Midbrain (tissue), 1 donor: ENCODE data around the gene CASS4.
A peak's percentile ranks its signal among the peaks of the same experiment; 100 is the strongest.
"Not testable (repeated sequence)": the region's sequence is repeated elsewhere in the genome, so short reads cannot be mapped to it uniquely, and the experiment has no call there.

Experiments
- DNase-seq: peaks from one replicate; lab custom pipeline; 2025; lab: John Stamatoyannopoulos, UW

CASS4 gene

DNA sequence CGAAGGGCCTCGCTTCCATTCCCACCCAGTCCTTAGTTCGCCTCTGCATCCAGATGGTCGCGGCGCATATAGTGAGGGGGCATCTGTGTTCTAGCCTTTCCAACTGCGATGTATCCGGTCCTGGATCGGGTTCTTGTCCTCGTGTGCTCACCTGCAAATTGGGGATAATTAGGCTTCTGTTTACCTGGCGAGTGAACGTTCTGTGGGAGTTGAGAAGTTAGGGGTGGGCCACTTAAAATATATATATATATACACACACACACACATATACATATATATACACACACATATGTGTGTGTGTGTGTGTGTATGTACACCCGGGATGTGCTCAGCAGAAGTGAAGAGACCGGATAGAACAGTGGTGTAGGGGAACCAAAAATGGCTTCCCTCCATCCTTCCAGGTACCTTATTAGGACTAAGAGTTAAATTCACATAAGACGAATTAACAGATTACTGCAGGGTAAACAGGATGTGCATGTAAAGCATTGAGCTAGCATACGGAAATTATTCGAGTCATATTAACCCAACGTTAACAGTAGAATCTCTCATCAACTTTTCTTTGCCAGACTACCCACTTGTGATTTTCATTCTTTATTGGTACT is 19.1 kb upstream of the CASS4 start:
- DNase-seq = no peak

DNA sequence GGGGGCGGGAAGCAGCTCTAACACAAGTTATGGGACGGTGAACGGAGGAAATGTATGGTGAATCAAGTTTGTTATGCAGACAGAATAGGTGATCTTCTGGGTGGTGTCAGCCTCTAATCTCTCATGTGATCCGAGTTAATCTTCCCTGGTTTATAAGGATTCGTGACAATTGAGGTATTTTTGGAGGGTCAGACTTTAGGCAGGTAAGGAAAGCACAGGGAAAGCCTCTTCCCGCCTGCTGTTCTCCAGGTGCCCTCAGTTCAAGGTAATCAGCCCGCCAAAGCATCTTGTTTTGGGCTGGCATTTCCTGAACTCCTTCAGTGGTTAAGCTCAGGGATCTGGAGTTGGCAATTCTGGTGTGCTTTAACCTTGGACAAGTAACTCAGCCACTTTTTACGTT is 18.4 kb upstream of the CASS4 start:
- no peak for DNase-seq

GRCh38 chr20:56395166-56395565 is 16.9 kb upstream of the CASS4 start:
- DNase-seq = no peak

- peak; percentile 67 for DNase-seq
These were observed 11.9 kb upstream of the CASS4 start for GRCh38 chr20:56400001-56400640.

- DNase-seq = no peak
These were observed 8.6 kb upstream of the CASS4 start for GRCh38 chr20:56403465-56403864.

DNA sequence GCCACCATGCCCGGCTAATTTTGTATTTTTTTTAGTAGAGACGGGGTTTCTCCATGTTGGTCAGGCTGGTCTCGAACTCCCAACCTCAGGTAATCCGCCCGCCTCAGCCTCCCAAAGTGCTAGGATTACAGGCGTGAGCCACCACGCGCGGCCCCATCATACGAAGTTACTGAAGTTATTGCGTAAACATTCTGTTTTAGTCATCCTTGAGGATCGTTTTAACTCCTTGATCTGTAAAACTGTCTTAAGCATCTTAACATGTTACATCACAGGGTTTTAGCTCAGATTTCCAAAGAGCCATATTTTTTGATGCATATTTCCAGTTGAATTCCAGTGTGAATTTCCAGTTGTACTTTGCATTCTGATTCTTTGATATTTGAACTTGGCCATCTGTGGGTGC is 6.7 kb upstream of the CASS4 start:
- DNase-seq = not testable (repeated sequence)

DNA sequence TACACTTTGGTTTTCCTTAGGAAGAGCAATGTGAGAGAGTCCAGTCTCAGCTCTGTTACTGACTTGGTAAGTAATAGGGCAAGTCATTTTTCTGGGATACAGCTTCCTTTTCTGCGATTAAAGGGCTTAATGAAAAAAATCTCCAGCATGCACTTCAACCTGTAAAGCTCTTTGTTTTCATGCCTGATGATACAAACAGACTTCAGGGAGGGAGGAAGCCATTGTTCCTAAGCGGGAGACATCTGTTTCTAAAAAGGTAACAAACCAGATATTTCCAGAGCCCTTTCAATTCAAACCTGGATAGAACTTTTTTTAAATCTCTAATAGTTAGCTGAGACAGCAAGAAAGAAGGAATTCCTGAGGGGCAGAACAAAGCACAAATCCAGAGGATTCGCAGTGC is 5.2 kb upstream of the CASS4 start:
- DNase-seq = no peak

DNA sequence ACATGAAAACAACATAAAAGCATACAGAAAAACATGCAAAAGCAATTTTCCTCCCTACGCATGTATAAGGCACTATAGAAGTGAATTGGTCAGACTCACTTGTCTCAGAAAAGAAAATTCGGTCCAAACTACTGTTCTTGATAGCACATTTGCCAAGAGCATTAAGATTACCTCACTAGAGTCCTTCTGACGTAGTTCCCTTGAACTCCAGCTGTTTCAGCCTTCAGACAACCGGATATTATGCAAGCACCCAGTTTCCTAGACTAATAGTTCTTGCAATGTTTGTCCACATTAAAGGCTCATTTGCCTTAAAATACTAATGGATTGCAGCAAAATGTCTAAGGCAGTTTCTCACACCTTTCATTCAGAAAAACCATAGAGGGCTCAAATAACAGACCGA is 2.5 kb upstream of the CASS4 start:
- no peak for DNase-seq

DNA sequence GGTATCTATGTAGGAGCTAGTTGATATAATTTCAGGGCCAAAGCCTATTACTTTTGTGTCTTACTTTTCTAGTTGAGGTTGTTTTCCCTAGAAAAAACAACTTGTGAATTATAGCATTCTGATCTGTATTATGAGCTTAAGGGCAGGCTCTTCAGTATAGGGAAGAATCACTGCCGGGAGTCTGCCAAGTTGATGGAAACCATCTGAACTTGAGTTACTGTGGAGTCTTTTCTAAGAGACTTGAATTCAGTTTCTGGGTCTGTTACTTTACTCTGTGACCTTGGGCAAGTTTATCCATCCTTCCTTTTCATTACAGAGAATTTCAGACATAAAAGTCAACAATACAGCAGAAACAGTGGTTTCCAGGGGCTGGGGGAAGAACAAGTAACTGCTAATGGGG is 2.1 kb upstream of the CASS4 start:
- no peak for DNase-seq

GRCh38 chr20:56411287-56411686 is 773 bp upstream of the CASS4 start:
- DNase-seq = not testable (repeated sequence)

GRCh38 chr20:56412473-56412790 is 372 bp downstream of the CASS4 start:
- DNase-seq = no peak

DNA sequence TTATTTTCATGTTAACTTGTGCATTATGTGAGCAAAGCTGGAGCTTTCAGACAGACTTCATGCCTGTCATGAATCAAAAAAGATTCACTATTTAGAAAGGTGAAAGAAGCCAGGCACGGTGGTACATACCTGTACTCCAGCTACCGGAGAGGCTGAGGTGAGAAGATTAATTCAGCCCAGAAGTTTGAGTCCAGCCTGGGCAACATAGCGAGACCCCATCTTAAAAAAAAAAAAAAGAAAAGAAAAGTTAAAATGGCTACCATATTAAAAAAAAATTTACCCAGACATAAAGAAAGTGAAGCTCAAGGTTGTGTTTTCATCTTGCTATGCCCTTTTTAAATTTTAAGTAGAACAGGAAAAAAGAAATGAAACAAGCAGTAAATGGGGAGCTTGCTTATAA is 889 bp downstream of the CASS4 start:
- no peak for DNase-seq

DNA sequence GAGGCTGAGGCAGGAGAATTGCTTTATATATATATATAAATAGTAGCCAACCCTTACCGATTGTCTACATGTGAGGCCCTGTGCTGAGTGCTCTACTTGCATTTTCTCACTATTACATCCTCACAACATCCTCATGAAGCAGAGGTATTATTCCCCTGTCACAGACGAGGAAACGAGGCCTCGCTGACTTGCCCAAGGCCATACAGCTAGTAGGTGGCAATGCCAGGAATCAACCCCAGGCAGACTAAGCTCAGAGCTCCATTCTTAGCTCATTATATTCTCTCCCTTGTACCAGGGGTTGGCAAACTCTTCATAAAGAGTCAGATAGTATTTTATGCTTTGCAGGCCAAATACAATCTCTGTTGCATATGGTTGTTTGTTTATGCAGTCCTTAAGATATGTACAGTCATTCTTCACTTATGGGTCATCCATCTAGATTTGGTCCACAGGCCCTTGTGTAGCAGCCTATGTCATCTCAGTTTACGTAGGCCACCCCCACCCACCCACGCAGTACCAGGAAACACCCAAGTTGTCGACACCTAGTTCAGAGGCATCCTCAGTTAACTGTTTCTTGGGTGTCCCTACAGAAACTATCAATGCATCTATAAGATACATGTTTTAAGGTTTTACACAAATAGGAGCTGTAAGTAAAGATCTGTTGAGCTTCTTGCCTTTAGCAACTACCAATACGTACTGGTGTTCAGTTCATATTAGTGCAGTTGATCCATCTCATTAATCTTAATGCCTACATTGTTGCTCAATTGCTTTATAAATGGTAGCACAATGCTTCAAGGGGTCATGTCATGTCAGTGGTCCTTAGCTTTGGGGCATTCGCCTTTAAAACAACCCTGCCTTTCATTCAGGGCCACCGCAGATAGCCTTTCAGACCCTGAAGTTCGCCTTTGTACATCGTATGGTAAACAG is 3.0 kb downstream of the CASS4 start:
- no peak for DNase-seq

DNA sequence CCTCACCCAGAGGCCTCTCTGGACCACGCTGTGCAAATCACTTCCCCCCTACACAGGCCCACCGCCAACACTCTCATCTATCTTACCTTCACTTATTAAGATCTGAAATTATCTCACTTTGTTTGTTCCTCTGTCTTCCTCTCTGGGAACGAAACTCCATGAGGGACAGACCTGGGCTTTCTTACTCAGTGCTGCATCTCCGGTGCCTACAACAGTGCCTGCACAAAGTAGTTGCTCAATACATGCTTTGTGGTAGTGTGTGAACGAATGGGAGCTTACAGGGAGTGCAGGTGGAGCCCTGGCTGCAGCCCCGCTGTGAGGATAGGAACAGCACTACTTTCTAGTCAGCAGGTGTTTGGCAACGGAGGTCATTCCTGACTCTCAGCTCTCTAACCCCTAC is 5.3 kb downstream of the CASS4 start:
- no peak for DNase-seq

DNA sequence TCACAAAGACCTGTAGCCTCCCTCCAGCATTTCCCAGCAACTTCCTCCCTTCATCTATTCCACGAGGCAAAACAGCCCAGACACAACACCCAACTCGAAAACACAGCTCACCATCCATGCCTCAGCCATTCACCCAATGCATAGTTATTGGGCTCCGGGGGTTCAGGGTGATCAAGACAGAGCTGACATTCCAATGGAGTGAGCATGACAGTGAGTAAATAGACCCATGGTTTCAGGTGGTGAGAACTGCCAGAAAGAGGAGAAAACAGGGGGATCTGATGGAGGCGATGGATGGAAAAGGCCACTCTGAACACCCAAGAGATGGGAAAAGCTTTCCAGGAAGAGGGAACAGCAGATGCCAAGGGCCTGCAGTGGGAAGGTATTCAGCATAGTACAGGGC is 5.9 kb downstream of the CASS4 start:
- no peak for DNase-seq

- DNase-seq = no peak
These were observed 6.4 kb downstream of the CASS4 start for GRCh38 chr20:56418385-56418861.

- no peak for DNase-seq
These were observed 8.0 kb downstream of the CASS4 start for GRCh38 chr20:56420028-56420427.

DNA sequence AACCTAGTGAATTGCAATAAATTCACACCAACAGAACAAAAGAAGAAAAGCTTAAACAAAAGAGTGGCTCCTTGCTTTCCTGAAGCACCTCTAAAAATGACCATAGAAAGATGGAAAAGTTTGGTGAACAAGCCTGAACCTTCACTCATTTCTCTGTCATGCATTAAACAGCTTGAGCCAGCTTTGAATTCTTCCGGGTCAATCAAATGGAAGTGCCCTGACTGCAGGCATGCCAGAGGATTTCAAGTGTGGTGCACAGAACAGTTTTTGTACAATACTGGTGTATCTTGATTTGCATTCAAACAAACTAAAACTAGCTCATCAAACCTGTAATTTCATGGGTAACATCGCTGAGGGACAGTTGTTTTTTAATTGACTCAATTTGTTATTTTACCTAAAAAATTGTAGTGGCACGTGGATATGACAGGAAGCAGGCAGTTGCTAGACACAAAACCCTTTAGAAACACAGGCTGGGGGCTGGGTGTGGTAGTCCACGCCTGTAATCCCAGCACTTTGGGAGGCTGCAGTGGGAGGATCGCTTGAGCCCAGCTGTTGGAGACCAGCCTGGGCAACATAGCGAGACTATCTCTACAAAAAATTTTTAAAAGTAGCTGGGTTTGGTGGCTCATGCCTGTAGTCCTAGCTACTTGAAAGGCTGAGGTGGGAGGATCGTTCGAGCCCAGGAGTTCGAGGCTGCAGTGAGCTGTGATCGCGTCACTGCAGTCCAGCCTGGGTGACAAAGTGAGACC is 9.1 kb downstream of the CASS4 start:
- no peak for DNase-seq

- no peak for DNase-seq
These were observed 10.2 kb downstream of the CASS4 start for GRCh38 chr20:56422076-56422823.

DNA sequence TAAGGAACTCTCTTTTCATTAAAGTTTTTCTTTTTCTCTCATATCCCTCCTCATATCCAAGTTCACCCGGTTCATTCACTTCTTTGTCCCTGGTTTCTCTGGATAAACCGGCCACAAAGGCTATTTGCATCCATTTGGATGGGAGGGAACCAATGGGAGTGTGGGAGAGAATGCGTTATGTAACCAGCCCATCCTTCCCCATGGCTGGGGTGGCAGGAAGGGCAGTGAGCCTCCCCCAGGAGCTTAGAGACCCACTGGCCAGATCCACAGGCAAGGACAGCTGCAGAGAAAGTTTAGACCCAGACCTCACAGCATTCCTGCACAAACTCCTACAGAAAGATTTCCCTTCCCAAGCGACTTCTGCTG is 10.7 kb downstream of the CASS4 start:
- DNase-seq = no peak

GRCh38 chr20:56423211-56423610 is 11.2 kb downstream of the CASS4 start:
- DNase-seq = no peak

- no peak for DNase-seq
These were observed 11.8 kb downstream of the CASS4 start for GRCh38 chr20:56423886-56424285.
